HG03039 (cell line): ENCODE measurements around the gene MATN4.
"Not testable (repeated sequence)": the region's sequence is repeated elsewhere in the genome, so short reads cannot be mapped to it uniquely, and the experiment has no call there.

Experiments used
- ATAC-seq: cut with Tn5 transposase; IDR thresholded peaks from one replicate; pipeline ENCODE4 v1.9.1; 2021; ENCODE audit warnings: mild to moderate bottlenecking, moderate library complexity; ENCODE audit not compliant: unreplicated experiment

Gene MATN4, protein sequence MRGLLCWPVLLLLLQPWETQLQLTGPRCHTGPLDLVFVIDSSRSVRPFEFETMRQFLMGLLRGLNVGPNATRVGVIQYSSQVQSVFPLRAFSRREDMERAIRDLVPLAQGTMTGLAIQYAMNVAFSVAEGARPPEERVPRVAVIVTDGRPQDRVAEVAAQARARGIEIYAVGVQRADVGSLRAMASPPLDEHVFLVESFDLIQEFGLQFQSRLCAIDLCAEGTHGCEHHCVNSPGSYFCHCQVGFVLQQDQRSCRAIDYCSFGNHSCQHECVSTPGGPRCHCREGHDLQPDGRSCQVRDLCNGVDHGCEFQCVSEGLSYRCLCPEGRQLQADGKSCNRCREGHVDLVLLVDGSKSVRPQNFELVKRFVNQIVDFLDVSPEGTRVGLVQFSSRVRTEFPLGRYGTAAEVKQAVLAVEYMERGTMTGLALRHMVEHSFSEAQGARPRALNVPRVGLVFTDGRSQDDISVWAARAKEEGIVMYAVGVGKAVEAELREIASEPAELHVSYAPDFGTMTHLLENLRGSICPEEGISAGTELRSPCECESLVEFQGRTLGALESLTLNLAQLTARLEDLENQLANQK

DNA sequence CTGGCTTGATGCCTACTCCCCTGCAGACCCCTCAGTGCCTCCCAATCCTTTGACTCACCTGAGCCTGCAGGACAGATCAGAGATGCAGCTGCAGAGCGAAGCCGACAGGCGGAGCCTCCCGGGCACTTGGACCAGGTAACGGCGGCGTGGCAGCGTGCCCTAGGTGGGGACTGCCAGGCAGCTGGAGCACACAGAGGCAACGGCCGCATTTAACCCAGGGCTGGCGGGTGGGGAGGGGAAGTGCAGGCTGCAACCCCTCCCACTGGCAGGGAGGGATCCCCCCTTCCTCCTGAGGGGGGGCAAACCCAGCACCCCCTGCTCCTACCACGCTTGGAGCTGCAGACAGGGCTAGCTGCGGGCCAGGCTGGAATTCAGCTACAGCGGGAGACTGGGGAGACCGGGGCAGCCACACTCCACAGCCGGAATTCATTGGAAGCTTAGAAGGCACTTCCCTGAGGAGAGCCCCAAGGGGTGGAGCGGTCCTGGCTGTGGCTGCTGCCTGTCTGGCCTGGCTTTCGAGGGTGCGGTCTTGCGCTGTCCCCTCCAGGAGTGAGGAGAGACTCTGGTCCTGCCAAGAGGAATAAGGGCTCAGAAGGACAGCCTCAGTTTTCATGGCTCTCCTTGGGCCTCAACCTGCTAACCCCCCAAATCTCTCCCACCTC, at the start of gene MATN4:
Gene MATN4 (minus strand): TSS at position 183 of the 662 bp plus-strand sequence. CDS start 2,717 bp downstream, outside the sequence.
- no peak for ATAC-seq

GRCh38 chr20:45355209-45356084, 47.3 kb upstream of the MATN4 start:
- no peak for ATAC-seq

- ATAC-seq = no peak
Observed at GRCh38 chr20:45354423-45355208, 46.5 kb upstream of the MATN4 start.

GRCh38 chr20:45353746-45354145, 45.6 kb upstream of the MATN4 start:
- ATAC-seq = no peak

GRCh38 chr20:45352729-45353128, 44.6 kb upstream of the MATN4 start:
- no peak for ATAC-seq

DNA sequence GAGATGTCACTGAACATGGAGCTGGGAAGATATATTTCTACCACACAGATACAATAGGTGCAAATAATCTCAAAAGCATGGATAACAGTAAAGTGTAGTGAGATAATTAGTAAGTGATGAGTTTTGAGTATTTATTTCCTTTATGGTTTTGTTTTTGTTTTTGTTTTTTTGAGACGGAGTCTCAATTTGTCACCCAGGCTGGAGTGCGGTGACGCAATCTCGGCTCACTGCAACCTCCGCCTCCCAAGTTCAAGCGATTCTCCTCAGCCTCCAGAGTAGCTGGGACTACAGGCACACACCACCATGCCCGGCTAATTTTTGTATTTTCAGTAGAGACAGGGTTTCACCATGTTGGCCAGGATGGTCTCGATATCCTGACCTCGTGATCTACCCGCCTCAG, 42.7 kb upstream of the MATN4 start:
- ATAC-seq = not testable (repeated sequence)

GRCh38 chr20:45350217-45350616, 42.1 kb upstream of the MATN4 start:
- ATAC-seq = no peak

GRCh38 chr20:45347936-45348778, 40.1 kb upstream of the MATN4 start, which contains the start of gene SDC4:
SDC4 (minus strand) TSS chr20:45348424; CDS start chr20:45348384, 40 bp downstream.
- ATAC-seq = no peak

DNA sequence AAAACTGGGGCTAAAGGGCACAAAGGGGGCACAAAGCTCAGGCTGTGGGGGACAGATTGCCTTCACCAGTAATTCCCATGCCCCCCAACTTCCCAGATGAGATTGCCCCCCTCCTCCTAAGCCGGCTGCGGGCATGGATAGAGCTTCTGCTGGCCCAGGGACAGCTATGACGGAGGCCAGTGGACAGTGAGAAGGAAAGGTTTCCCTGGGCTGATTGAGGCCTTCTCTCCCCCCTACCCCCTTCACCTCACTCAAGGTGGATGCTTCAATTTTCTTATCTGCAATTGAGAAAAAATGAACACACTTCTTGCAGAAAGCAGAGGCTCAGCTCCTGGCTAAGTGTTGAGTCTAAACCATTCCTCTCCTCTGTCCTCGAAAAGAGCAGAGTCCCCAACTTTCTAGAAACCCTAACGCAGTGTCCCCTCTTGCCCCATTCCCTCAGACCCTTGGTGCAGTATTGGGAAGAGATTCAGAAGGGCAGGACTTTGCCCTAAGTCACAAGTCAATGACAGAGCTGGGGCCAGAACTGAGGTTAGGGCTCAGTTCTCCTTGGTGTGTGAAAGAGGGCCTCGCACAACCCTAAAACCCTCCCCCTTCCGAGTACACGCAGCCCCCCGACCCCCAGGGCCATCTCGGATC, 39.3 kb upstream of the MATN4 start:
- no peak for ATAC-seq

DNA sequence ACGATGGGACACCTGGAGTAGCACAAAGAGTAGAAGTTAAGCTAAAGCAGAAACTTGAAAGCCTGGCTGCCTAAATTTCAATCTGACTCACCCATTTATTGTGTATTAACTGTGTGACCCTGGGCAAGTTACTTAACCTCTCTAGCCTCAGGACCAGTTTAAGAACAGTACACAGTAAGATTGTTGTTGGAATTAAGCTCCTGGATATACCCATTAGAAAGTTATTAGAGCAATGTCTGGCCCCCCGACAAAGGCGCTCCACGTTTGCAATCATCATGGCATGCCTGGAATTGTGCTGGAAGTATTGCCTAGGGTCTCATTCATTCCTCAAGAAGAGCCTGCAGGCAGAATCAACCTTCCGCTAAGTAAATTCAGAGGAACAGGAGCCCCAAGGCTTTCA, 38.8 kb upstream of the MATN4 start:
- no peak for ATAC-seq

DNA sequence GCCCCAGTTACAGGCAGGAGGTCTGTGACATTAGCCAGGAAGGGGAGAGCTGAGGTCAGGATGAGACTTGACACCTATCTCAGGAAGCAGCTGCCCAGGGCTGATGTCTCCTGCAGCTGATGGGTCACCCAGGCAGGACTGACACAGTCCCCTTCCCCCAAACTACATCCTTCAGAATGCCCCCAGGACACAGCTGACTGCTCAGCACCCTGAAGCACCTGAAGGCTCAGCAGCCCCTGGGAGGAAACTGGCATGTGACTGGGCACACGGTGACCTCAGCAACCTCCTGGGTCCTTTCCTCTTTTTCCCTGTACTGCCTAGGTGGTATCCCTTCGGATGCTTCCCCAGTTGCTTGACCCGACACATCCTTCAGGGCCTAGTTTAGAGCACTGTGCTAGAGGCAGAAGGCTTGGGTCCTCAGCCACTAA, 38.2 kb upstream of the MATN4 start:
- no peak for ATAC-seq

DNA sequence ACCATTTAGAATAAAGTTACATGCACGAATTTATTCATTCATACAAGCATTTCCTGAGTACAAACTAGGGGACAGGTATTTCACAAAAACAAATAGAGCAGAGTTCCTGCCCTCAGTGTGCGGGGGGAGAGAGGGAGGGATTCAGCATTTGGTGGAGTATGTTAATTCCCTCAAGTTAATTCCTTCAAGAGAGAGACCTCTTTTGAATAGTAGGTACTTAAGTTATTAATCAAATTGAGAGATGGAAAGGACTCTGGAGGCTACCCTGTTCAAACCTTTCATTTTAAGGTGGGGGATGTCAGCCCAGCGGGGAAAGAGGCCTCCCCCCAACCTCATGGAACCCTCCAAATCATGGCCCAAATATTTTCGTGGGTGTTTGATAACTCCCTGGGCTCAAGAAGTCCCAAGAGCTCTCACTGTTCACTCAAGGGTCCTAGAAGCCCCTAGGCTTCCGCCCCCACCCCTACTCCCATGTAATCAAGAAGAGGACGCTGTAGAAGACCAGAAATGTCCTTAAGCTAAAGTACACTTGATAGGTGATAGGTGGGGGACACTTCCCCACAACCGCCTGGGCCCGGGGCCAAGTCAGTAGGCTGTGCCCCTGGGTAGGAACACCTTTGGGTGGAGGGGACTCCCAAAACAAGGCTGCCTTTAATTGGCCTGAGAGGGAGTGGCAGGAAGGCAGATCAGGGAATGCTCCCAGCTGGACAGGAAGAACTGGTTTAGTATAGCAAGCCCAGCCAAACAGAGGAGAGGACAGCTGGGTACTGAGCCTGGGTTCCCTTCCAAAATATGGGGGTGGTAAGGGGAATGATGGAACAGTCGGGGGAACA, 37.2 kb upstream of the MATN4 start:
- no peak for ATAC-seq

DNA sequence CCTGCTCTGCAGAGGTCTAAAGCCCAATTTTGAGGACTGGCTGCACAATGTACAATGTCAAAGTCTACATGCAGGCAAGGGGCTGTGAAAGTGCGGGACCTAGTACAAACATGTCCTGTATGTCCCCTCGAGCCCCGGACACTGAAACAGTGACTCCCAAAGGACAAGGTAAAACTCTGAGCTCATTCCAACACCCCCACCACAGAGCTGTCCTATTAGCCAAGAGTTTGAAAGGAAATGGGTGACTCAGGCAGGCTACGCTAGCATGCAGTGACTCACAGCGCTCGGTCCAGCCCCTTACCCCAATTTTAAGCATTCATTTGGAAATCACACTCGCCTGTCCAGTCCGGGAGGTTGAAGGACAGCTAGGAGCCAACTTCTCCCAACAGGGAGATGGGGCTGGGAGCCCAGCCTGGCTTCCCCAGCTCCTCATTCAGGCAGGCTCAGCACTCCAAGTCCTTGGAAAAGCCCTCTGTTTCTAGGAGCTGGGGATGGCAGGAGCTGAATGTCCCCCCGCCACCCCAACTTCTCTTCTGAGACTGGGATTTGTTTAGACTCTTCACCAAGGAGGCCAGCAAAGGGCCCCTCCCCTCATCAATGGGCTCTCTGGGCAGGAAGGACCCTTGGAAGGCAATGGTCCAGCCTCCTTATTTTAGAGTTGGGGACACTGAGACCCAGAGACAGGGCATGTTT, 36.2 kb upstream of the MATN4 start:
- ATAC-seq = no peak

- no peak for ATAC-seq
Observed at GRCh38 chr20:45343532-45344167, 35.6 kb upstream of the MATN4 start.

DNA sequence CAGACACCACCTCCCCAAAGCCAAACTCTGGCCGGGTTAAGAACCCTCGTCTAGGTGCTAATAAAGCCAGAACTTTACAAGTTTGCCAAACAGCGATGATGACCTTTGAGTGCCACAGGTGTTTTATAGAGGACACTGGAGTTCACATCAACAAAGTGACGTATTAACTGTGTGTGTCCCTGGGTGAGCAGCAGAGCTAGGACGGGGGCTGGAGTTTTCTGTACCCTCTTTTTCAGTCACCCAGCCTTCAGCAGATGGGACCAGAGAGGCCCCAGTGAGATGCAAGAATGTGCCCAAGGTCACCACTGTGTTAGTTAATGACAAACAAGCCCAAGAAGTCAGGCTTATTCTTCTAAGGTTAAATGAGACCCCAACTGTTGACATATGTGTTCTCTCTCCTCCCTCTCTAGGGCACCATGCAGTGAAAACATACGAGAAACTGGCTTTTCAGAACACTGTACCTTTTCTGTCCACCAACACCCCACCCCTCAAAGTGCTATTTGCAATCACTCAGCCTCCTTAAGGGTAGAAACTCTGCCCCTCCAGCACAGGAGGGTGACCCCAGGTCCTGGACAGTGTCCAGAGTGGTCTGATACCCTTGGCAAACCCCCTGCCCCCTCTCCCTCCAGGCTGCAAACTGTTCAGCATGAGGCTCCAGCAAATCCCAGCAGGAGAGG, 34.9 kb upstream of the MATN4 start:
- ATAC-seq = no peak
